ENCODE measurements around the gene MICAL1.
A peak's percentile ranks its signal among the peaks of the same experiment; 100 is the strongest.

The MICAL1 gene

DNA sequence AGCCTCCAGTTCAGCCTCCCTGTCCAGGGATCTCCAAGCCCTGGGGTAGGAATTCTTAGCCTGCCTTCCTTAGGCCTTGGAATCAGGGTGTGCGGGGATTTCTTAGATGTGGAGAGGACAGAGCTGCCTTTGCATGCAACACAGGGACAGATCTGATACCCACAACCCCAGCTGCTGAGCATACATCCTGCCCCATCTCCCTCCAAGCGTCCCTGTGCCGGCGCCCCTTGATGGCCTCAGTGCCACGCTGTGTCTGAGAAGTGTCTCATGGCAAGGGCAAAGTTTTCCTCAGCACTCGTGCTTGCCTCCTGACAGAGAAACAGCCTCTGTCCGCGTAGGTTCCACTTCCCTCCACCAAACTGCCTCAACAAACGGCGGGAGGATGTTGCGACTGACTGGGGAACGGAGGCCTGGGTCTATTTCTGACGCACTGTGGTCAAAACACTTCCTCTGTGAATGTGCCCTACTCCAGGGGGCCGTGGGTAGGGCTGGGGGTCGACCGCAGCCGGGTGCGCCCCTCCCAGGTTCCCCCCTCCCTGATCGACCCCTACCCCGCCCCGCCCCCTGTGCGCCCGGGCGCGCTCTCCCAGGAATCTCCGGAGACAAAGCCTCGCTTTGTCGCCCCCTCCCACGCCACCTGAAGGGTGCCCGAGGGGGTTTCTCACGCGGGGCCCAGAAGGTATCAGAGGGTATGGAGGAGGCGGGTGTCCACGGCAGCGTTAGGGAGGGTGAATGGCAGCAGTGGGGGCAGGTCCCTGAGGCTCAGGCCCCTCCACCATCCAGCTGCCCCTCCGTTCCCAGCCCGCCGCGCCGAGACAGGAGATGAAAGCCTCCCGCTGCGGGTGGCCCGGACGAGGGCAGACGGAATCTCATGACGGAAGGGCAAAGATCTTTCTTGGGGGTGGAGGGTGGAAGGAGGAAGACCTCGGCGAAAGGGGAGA, 806 bp downstream of the MICAL1 start:
- H3K27ac ChIP-seq (ENCODE audit: low read depth, low read length): peak overlapping the region; percentile 83
- H3K9ac ChIP-seq (ENCODE audit: low read depth in 1 of 2, low read length in 2 of 2): peak overlapping the region; percentile 85 to 96
- H3K4me3 ChIP-seq (ENCODE audit: low read depth in 1 of 2, low read length in 2 of 2): peak overlapping the region; percentile 80 to 94
- no peaks in the 10 kb centered on the region for H3K27me3 ChIP-seq (ENCODE audit: control insufficient read depth in 1 of 2, insufficient read depth in 2 of 2, low read length in 2 of 2)
- peaks cover 11 to 25% of the 10 kb centered on the region in 2 donors for H3K36me3 ChIP-seq (ENCODE audit: control insufficient read depth in 1 of 2, insufficient read depth in 2 of 2, low read length in 2 of 2)
- H3K4me1 ChIP-seq (ENCODE audit: control insufficient read depth in 1 of 2, insufficient read depth in 2 of 2, low read length in 2 of 2): peaks cover 35 to 47% of the 10 kb centered on the region in 2 donors
- H3K9me3 ChIP-seq (ENCODE audit: control insufficient read depth in 1 of 2, low read length in 2 of 2): no peaks in the 10 kb centered on the region

GRCh38 chr6:109453594-109454495, 1.7 kb downstream of the MICAL1 start:
- Histone ChIP-seq H3K36me3 (ENCODE audit: control insufficient read depth in 1 of 2, insufficient read depth in 2 of 2, low read length in 2 of 2) (peaks cover 11 to 25% of the 10 kb centered on the region in 2 donors), H3K9me3 (ENCODE audit: control insufficient read depth in 1 of 2, low read length in 2 of 2) (no peaks in the 10 kb centered on the region), H3K27me3 (ENCODE audit: control insufficient read depth in 1 of 2, insufficient read depth in 2 of 2, low read length in 2 of 2) (no peaks in the 10 kb centered on the region), H3K9ac (ENCODE audit: low read depth in 1 of 2, low read length in 2 of 2) (peak overlapping the region; percentile 85 to 96), H3K4me3 (ENCODE audit: low read depth in 1 of 2, low read length in 2 of 2) (peak overlapping the region; percentile 80 to 94), H3K4me1 (ENCODE audit: control insufficient read depth in 1 of 2, insufficient read depth in 2 of 2, low read length in 2 of 2) (peaks cover 29 to 42% of the 10 kb centered on the region in 2 donors), H3K27ac (ENCODE audit: low read depth, low read length) (peak overlapping the region; percentile 45)

GRCh38 chr6:109453156-109453555, 2.4 kb downstream of the MICAL1 start:
- no peak overlapping the region for H3K4me3 ChIP-seq (ENCODE audit: low read depth in 1 of 2, low read length in 2 of 2)
- no peak overlapping the region for H3K27ac ChIP-seq (ENCODE audit: low read depth, low read length)
- H3K9ac ChIP-seq (ENCODE audit: low read depth in 1 of 2, low read length in 2 of 2): peak overlapping the region in 1 of 2 donors; percentile 18
- H3K27me3 ChIP-seq (ENCODE audit: control insufficient read depth in 1 of 2, insufficient read depth in 2 of 2, low read length in 2 of 2): no peaks in the 10 kb centered on the region
- H3K4me1 ChIP-seq (ENCODE audit: control insufficient read depth in 1 of 2, insufficient read depth in 2 of 2, low read length in 2 of 2): peaks cover 25 to 35% of the 10 kb centered on the region in 2 donors
- peaks cover 14 to 25% of the 10 kb centered on the region in 2 donors for H3K36me3 ChIP-seq (ENCODE audit: control insufficient read depth in 1 of 2, insufficient read depth in 2 of 2, low read length in 2 of 2)
- H3K9me3 ChIP-seq (ENCODE audit: control insufficient read depth in 1 of 2, low read length in 2 of 2): no peaks in the 10 kb centered on the region

- H3K4me3 ChIP-seq (ENCODE audit: low read depth in 1 of 2, low read length in 2 of 2): no peak overlapping the region
- no peak overlapping the region for H3K9ac ChIP-seq (ENCODE audit: low read depth in 1 of 2, low read length in 2 of 2)
- H3K4me1 ChIP-seq (ENCODE audit: control insufficient read depth in 1 of 2, insufficient read depth in 2 of 2, low read length in 2 of 2): peaks cover 20 to 28% of the 10 kb centered on the region in 2 donors
- H3K36me3 ChIP-seq (ENCODE audit: control insufficient read depth in 1 of 2, insufficient read depth in 2 of 2, low read length in 2 of 2): peaks cover 15 to 27% of the 10 kb centered on the region in 2 donors
- H3K27me3 ChIP-seq (ENCODE audit: control insufficient read depth in 1 of 2, insufficient read depth in 2 of 2, low read length in 2 of 2): no peaks in the 10 kb centered on the region
- H3K27ac ChIP-seq (ENCODE audit: low read depth, low read length): no peak overlapping the region
- no peaks in the 10 kb centered on the region for H3K9me3 ChIP-seq (ENCODE audit: control insufficient read depth in 1 of 2, low read length in 2 of 2)
Measured at GRCh38 chr6:109452181-109452580, 3.4 kb downstream of the MICAL1 start.

- H3K4me1 ChIP-seq (ENCODE audit: control insufficient read depth in 1 of 2, insufficient read depth in 2 of 2, low read length in 2 of 2): peaks cover 15 to 20% of the 10 kb centered on the region in 2 donors
- no peak overlapping the region for H3K9ac ChIP-seq (ENCODE audit: low read depth in 1 of 2, low read length in 2 of 2)
- H3K4me3 ChIP-seq (ENCODE audit: low read depth in 1 of 2, low read length in 2 of 2): no peak overlapping the region
- no peaks in the 10 kb centered on the region for H3K9me3 ChIP-seq (ENCODE audit: control insufficient read depth in 1 of 2, low read length in 2 of 2)
- H3K27ac ChIP-seq (ENCODE audit: low read depth, low read length): no peak overlapping the region
- no peaks in the 10 kb centered on the region for H3K27me3 ChIP-seq (ENCODE audit: control insufficient read depth in 1 of 2, insufficient read depth in 2 of 2, low read length in 2 of 2)
- H3K36me3 ChIP-seq (ENCODE audit: control insufficient read depth in 1 of 2, insufficient read depth in 2 of 2, low read length in 2 of 2): peaks cover 18 to 35% of the 10 kb centered on the region in 2 donors
Measured at GRCh38 chr6:109451376-109451775, 4.2 kb downstream of the MICAL1 start.

GRCh38 chr6:109450801-109451200, 4.8 kb downstream of the MICAL1 start:
- H3K27ac ChIP-seq (ENCODE audit: low read depth, low read length): no peak overlapping the region
- H3K9me3 ChIP-seq (ENCODE audit: control insufficient read depth in 1 of 2, low read length in 2 of 2): no peaks in the 10 kb centered on the region
- H3K36me3 ChIP-seq (ENCODE audit: control insufficient read depth in 1 of 2, insufficient read depth in 2 of 2, low read length in 2 of 2): peaks cover 20 to 41% of the 10 kb centered on the region in 2 donors
- no peak overlapping the region for H3K4me3 ChIP-seq (ENCODE audit: low read depth in 1 of 2, low read length in 2 of 2)
- peaks cover 17 to 18% of the 10 kb centered on the region in 2 donors for H3K4me1 ChIP-seq (ENCODE audit: control insufficient read depth in 1 of 2, insufficient read depth in 2 of 2, low read length in 2 of 2)
- H3K27me3 ChIP-seq (ENCODE audit: control insufficient read depth in 1 of 2, insufficient read depth in 2 of 2, low read length in 2 of 2): no peaks in the 10 kb centered on the region
- no peak overlapping the region for H3K9ac ChIP-seq (ENCODE audit: low read depth in 1 of 2, low read length in 2 of 2)

DNA sequence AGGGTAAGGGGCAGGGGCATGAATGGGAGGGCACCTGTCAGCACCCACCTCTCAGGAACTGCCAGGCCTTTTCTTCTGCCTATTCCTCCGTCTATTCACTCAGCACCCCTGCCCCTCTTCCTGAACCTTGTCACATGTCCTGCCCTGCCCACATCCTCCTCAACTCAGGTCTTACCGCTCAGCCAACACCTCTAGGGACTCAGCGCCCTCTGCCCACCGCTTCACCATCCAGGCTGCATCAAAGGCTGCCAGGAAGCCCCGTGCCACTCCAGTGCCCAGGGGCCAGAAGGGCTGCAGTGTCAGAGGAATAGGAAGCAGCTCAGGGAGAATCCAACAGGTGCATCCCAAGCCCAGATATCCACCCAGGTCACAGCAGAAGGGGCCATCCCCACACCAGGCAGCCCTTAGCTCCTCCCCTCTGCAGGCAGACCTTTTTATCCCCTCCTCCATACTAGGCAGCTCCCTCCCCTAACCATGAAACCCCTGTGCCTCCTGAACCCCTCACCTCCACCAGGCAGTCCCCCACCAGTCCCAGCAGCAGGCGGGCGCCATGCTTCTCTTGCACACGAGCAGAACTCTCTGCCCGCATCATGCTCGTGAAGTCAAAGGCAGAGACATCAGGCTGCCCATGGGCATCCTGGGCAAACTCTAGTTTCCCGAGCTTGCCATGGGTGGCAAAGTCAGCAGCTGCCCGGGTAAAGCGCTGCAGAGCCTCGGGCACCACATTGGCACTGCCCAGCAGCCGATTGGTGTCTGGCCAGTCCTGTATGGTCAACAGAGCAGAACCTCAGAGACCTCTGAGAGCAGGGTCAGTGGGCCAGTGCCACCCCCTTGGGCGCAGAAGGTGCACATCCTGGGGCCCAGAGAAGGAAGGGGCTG, 5.5 kb downstream of the MICAL1 start:
- no peaks in the 10 kb centered on the region for H3K27me3 ChIP-seq (ENCODE audit: control insufficient read depth in 1 of 2, insufficient read depth in 2 of 2, low read length in 2 of 2)
- H3K27ac ChIP-seq (ENCODE audit: low read depth, low read length): no peak overlapping the region
- no peaks in the 10 kb centered on the region for H3K9me3 ChIP-seq (ENCODE audit: control insufficient read depth in 1 of 2, low read length in 2 of 2)
- H3K36me3 ChIP-seq (ENCODE audit: control insufficient read depth in 1 of 2, insufficient read depth in 2 of 2, low read length in 2 of 2): peaks cover 25 to 49% of the 10 kb centered on the region in 2 donors
- no peak overlapping the region for H3K4me3 ChIP-seq (ENCODE audit: low read depth in 1 of 2, low read length in 2 of 2)
- no peak overlapping the region for H3K9ac ChIP-seq (ENCODE audit: low read depth in 1 of 2, low read length in 2 of 2)
- peaks cover 17 to 18% of the 10 kb centered on the region in 2 donors for H3K4me1 ChIP-seq (ENCODE audit: control insufficient read depth in 1 of 2, insufficient read depth in 2 of 2, low read length in 2 of 2)

DNA sequence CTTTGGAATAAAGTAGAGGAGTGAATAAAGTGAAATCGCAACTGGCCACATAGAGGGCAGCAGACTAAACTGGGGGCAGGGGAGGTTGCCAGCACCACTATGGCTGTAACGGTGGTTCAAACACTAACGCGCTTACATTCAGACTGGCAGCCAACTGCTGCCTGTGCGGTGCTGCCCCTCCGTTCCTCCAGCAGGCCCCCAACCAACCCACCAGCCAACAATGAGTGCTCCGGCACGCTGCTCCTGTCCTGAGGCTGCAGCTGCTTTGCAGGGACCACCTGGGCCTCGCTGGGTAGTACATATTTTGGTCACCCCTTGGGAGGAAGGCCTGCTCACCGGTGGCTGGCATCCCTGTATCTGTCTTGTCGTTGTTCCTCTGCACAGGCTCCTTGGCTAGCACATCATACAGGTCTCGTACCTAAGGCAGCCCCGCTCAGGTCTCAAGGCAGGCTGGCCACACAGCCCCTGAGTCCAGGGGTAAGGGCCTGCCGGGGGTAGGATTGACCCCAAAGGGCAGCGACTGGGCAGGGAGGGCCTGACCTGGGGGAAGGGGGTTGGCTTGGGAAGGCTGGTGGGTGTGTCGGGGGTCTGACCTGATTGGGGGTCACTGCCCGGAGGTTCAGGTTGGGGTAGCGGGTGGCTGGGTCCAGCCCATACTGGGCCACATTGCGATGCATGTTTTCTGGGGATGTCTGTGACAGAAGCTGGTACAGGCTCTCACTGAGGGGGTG, 6.3 kb downstream of the MICAL1 start:
- Histone ChIP-seq H3K9ac (ENCODE audit: low read depth in 1 of 2, low read length in 2 of 2) (no peak overlapping the region), H3K27ac (ENCODE audit: low read depth, low read length) (no peak overlapping the region)

DNA sequence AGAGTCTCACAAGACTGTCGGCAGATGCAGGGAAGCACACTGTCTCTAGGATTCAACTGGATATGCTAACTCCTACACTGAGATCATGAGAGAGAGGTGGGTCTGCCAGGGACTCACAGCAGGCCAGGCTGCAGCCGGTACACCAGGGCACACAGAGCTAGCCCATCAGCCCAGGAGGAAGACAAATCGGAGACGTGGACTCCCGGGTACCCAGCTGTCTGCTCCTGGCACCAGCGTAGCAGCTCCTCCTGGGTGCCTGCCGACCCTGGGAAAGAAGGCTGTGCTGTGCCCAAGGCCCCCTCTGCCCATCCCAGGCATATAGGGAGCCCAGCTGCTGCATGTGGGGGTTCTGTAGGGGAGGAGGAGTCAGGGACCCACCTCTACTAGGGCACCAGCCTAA, 7.0 kb downstream of the MICAL1 start:
- no peak overlapping the region for H3K27ac ChIP-seq (ENCODE audit: low read depth, low read length)
- H3K27me3 ChIP-seq (ENCODE audit: control insufficient read depth in 1 of 2, insufficient read depth in 2 of 2, low read length in 2 of 2): no peaks in the 10 kb centered on the region
- no peaks in the 10 kb centered on the region for H3K9me3 ChIP-seq (ENCODE audit: control insufficient read depth in 1 of 2, low read length in 2 of 2)
- H3K9ac ChIP-seq (ENCODE audit: low read depth in 1 of 2, low read length in 2 of 2): no peak overlapping the region
- peaks cover 31 to 61% of the 10 kb centered on the region in 2 donors for H3K36me3 ChIP-seq (ENCODE audit: control insufficient read depth in 1 of 2, insufficient read depth in 2 of 2, low read length in 2 of 2)
- H3K4me3 ChIP-seq (ENCODE audit: low read depth in 1 of 2, low read length in 2 of 2): no peak overlapping the region
- peaks cover 6 to 9% of the 10 kb centered on the region in 2 donors for H3K4me1 ChIP-seq (ENCODE audit: control insufficient read depth in 1 of 2, insufficient read depth in 2 of 2, low read length in 2 of 2)

More for the DNA sequence above, 6.3 kb downstream of the MICAL1 start:
- no peak overlapping the region for H3K4me3 ChIP-seq (ENCODE audit: low read depth in 1 of 2, low read length in 2 of 2)
- H3K27me3 ChIP-seq (ENCODE audit: control insufficient read depth in 1 of 2, insufficient read depth in 2 of 2, low read length in 2 of 2): no peaks in the 10 kb centered on the region
- H3K36me3 ChIP-seq (ENCODE audit: control insufficient read depth in 1 of 2, insufficient read depth in 2 of 2, low read length in 2 of 2): peaks cover 31 to 57% of the 10 kb centered on the region in 2 donors
- H3K9me3 ChIP-seq (ENCODE audit: control insufficient read depth in 1 of 2, low read length in 2 of 2): no peaks in the 10 kb centered on the region
- peaks cover 12 to 15% of the 10 kb centered on the region in 2 donors for H3K4me1 ChIP-seq (ENCODE audit: control insufficient read depth in 1 of 2, insufficient read depth in 2 of 2, low read length in 2 of 2)

Measured in duodenal mucosa (tissue), 2 donors.